Neutrophil (primary cell): ENCODE results near the gene CITED4.

Source experiments
- H3K27ac ChIP-seq: fragments of 200-600 bp; sonication (generic); 2 replicates; pipeline ENCODE4 v1.5.1; 2016; ENCODE audit warnings: mild to moderate bottlenecking, moderate library complexity
- H3K27me3 ChIP-seq: fragments of 200-600 bp; sonication (generic); 2 replicates; pipeline ENCODE4 v1.6.0; 2016; ENCODE audit warnings: mild to moderate bottlenecking
- H3K36me3 ChIP-seq: fragments of 200-600 bp; sonication (generic); 2 replicates; pipeline ENCODE4 v1.5.1; 2017
- H3K4me1 ChIP-seq, 2 experiments: fragments of 200-600 bp in 1 of 2; sonication (generic) in 1 of 2; 1 replicate in 1 of 2; 2 replicates in 1 of 2; pipeline versions ENCODE4 v1.5.1 to v1.6.1; 2013 to 2016; ENCODE audit warnings: low read depth in 1 of 2, low read length in 1 of 2, mild to moderate bottlenecking in 1 of 2, moderate library complexity in 1 of 2; ENCODE audit not compliant: control insufficient read depth in 1 of 2, insufficient read depth in 1 of 2
- H3K4me3 ChIP-seq, 2 experiments: fragments of 200-600 bp in 1 of 2; sonication (generic) in 1 of 2; 1 replicate in 1 of 2; 2 replicates in 1 of 2; pipeline ENCODE4 v1.5.1; 2013 to 2016; ENCODE audit warnings: low read depth in 1 of 2, low read length in 1 of 2, mild to moderate bottlenecking in 1 of 2, moderate library complexity in 1 of 2
- H3K9me3 ChIP-seq: fragments of 200-600 bp; sonication (generic); 2 replicates; pipeline ENCODE4 v1.5.1; 2016
- TF ChIP-seq, protein P1 (sequence below): fragments of 200-600 bp; sonication (generic); IDR thresholded peaks from 2 replicates; pipeline ENCODE4 v1.5.1; 2016; ENCODE audit warnings: antibody characterized with exemption

Gene CITED4

GRCh38 chr1:40862008-40862863, at the start of gene CITED4:
Gene CITED4, minus strand, starts transcription at chr1:40862363. Its CDS starts 236 bp downstream, at chr1:40862127.
- Histone ChIP-seq H3K9me3 (no peaks in the 10 kb centered on the region), H3K4me1 (peaks cover 28 to 35% of the 10 kb centered on the region in 2 experiments), H3K4me3 (peak within 1 kb of the TSS; percentile 71 to 84), H3K36me3 (no peaks in the 10 kb centered on the region), H3K27ac (peak within 1 kb of the TSS; percentile 80), H3K27me3 (no peaks in the 10 kb centered on the region)
- TF ChIP-seq, protein P1, sequence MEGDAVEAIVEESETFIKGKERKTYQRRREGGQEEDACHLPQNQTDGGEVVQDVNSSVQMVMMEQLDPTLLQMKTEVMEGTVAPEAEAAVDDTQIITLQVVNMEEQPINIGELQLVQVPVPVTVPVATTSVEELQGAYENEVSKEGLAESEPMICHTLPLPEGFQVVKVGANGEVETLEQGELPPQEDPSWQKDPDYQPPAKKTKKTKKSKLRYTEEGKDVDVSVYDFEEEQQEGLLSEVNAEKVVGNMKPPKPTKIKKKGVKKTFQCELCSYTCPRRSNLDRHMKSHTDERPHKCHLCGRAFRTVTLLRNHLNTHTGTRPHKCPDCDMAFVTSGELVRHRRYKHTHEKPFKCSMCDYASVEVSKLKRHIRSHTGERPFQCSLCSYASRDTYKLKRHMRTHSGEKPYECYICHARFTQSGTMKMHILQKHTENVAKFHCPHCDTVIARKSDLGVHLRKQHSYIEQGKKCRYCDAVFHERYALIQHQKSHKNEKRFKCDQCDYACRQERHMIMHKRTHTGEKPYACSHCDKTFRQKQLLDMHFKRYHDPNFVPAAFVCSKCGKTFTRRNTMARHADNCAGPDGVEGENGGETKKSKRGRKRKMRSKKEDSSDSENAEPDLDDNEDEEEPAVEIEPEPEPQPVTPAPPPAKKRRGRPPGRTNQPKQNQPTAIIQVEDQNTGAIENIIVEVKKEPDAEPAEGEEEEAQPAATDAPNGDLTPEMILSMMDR = peak; percentile 69

DNA sequence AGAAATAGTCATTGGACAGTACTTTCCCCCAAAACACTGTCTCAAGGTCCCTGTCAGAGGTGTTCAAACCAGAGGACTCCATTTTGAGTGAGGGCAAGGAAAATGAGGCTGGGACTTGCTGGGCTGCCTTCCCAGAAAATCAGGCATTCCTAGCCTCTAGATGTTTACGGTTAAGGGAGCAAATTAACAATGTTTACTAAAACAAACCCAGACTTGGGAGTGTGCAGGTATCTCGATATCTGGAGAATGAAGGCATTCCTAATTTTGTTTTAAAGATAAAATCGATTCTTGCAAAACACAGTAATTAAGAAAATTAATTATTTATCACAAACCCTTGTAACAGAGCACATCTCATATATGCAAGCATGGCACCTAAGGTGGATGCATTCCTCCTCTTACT, 48.9 kb upstream of the CITED4 start:
- H3K4me3 ChIP-seq = no peak overlapping the region
- H3K27ac ChIP-seq = no peak overlapping the region
- TF ChIP-seq, protein P1 = no peak
- H3K4me1 ChIP-seq = peaks cover 11% of the 10 kb centered on the region in 2 experiments
- no peaks in the 10 kb centered on the region for H3K9me3 ChIP-seq
- H3K36me3 ChIP-seq = no peaks in the 10 kb centered on the region
- no peaks in the 10 kb centered on the region for H3K27me3 ChIP-seq

DNA sequence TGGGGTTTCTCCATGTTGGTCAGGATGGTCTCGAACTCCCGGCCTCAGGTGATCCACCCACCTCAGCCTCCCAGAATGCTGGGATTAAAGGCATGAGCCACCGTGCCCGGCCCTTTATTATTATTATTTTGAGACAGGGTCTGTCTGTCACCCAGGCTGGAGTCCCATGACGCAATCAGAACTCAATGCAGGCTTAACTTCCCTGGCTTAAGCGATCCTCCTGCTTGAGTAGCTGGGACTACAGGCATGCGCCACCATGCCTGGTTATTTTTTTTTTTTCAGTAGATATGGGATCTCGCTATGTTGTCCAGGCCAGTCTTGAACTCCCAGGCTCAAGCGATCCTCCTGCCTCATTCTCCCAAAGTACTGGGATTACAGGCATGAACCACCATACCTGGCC, 47.1 kb upstream of the CITED4 start:
- Histone ChIP-seq H3K27ac (no peak overlapping the region), H3K4me1 (peaks cover 14% of the 10 kb centered on the region in 2 experiments), H3K4me3 (no peak overlapping the region), H3K9me3 (no peaks in the 10 kb centered on the region), H3K36me3 (no peaks in the 10 kb centered on the region), H3K27me3 (no peaks in the 10 kb centered on the region)
- TF ChIP-seq, protein P1 = no peak

- no peak overlapping the region for H3K27ac ChIP-seq
- TF ChIP-seq, protein P1 = no peak
Observed at GRCh38 chr1:40908350-40908749, 46.2 kb upstream of the CITED4 start.

DNA sequence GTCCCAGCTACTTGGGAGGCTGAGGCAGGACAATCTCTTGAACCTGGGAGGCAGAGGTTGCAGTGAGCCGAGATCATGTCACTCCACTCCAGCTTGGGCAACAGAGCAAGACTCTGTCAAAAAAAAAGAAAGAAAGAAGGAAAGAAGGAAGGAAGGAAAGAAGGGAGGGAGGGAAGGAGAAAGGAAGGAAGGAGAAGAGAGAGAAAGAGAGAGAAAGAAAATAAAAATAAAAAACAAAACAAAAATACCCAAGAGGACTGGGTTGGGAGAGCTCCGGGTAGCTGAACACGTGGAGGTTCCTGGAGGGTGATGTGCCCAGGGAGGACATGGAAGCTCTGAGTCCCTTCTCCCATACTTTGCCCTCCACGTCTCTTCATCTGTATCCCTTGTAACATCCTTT, 45.7 kb upstream of the CITED4 start:
- H3K4me1 ChIP-seq = peaks cover 14% of the 10 kb centered on the region in 2 experiments
- H3K36me3 ChIP-seq = no peaks in the 10 kb centered on the region
- TF ChIP-seq, protein P1 = no peak
- no peaks in the 10 kb centered on the region for H3K27me3 ChIP-seq
- no peaks in the 10 kb centered on the region for H3K9me3 ChIP-seq
- H3K27ac ChIP-seq = no peak overlapping the region
- H3K4me3 ChIP-seq = no peak overlapping the region

More at GRCh38 chr1:40908350-40908749, 46.2 kb upstream of the CITED4 start:
- Histone ChIP-seq H3K36me3 (no peaks in the 10 kb centered on the region), H3K9me3 (no peaks in the 10 kb centered on the region), H3K27me3 (no peaks in the 10 kb centered on the region), H3K4me3 (no peak overlapping the region), H3K4me1 (peaks cover 14% of the 10 kb centered on the region in 2 experiments)
